GM18951 (cell line): ENCODE results near the gene FGL2.
A peak's percentile ranks its signal among the peaks of the same experiment; 100 is the strongest.
"Not testable (repeated sequence)": the region's sequence is repeated elsewhere in the genome, so short reads cannot be mapped to it uniquely, and the experiment has no call there.

Experiments used
- POLR2A ChIP-seq: IDR thresholded peaks from 4 replicates; pipeline ENCODE4 v1.6.1; 2011; ENCODE audit warnings: mild to moderate bottlenecking; ENCODE audit not compliant: insufficient read length, insufficient read depth; ENCODE audit errors: extremely low read depth
- in situ Hi-C: fragments of 300-500 bp; cut with MboI; formaldehyde crosslinking; loops from one replicate; pipeline ENCODE4 v1.12.0; 2022; ENCODE audit warnings: low sequenced_read_pairs, mixed read lengths, inconsistent platforms; ENCODE audit not compliant: unreplicated experiment

Gene FGL2

GRCh38 chr7:77200542-77200941, 923 bp upstream of the FGL2 start:
- in situ Hi-C loops: no loop called here
- peak; percentile 17 for TF ChIP-seq POLR2A

- in situ Hi-C loops: no loop called here
These were observed 2.5 kb downstream of the FGL2 start for GRCh38 chr7:77197141-77197540.

GRCh38 chr7:77188731-77189437, 10.7 kb downstream of the FGL2 start:
- in situ Hi-C loops: no loop called here
- no peak for TF ChIP-seq POLR2A

More at GRCh38 chr7:77197141-77197540, 2.5 kb downstream of the FGL2 start:
- no peak for TF ChIP-seq POLR2A

GRCh38 chr7:77185866-77186265, 13.8 kb downstream of the FGL2 start:
- in situ Hi-C loops: no loop called here
- TF ChIP-seq POLR2A: no peak

GRCh38 chr7:77184990-77185389, 14.6 kb downstream of the FGL2 start:
- TF ChIP-seq POLR2A: no peak
- in situ Hi-C loops: no loop called here

GRCh38 chr7:77184463-77184862, 15.2 kb downstream of the FGL2 start:
- in situ Hi-C loops: no loop called here
- no peak for TF ChIP-seq POLR2A

GRCh38 chr7:77182261-77182660, 17.4 kb downstream of the FGL2 start:
- in situ Hi-C loops: no loop called here
- no peak for TF ChIP-seq POLR2A

- no peak for TF ChIP-seq POLR2A
- in situ Hi-C loops: no loop called here
These were observed 17.9 kb downstream of the FGL2 start for GRCh38 chr7:77181734-77182133.

- TF ChIP-seq POLR2A: no peak
- in situ Hi-C loops: no loop called here
These were observed 18.5 kb downstream of the FGL2 start for GRCh38 chr7:77181015-77181595.

GRCh38 chr7:77178024-77178423, 21.6 kb downstream of the FGL2 start:
- in situ Hi-C loops: not testable (repeated sequence)

- in situ Hi-C loops: not testable (repeated sequence)
These were observed 22.2 kb downstream of the FGL2 start for GRCh38 chr7:77177321-77177904.

GRCh38 chr7:77175274-77175800, 24.3 kb downstream of the FGL2 start:
- in situ Hi-C loops: not testable (repeated sequence)

GRCh38 chr7:77174418-77174817, 25.2 kb downstream of the FGL2 start:
- in situ Hi-C loops: not testable (repeated sequence)

GRCh38 chr7:77172437-77173172, 27.0 kb downstream of the FGL2 start:
- in situ Hi-C loops: not testable (repeated sequence)

- in situ Hi-C loops: not testable (repeated sequence)
These were observed 28.5 kb downstream of the FGL2 start for GRCh38 chr7:77171073-77171472.
